Dermis microvascular lymphatic vessel endothelial cell (primary cell): ENCODE data around the gene APOL3. TPM values are rescaled to one million over a fixed set of nuclear protein-coding genes. Genes with fewer than 3 reads are reported as not detected.
"Not testable (repeated sequence)": the region's sequence is repeated elsewhere in the genome, so short reads cannot be mapped to it uniquely, and the experiment has no call there.

Experiments
- DNase-seq, 2 donors: peaks; one replicate each; pipeline versions ENCODE4 v3.0.0 to v3.0.0-alpha.2; 2010; ENCODE audit warnings: low read depth in 2 of 2
- total RNA-seq: library from RNA; depleted of rRNA; stranded (reverse); fragments of >200 nt; gene quantifications from 2 replicates; pipeline ENCODE4 v1.2.1, GENCODE V29; 2014

APOL3 gene
- total RNA-seq, 1 donor from 2014 or later: 118 TPM

GRCh38 chr22:36193577-36193976, 33.0 kb upstream of the APOL3 start:
- DNase-seq: no peak

GRCh38 chr22:36193171-36193570, 32.6 kb upstream of the APOL3 start:
- peak; percentile 26 to 78 for DNase-seq

- peak in 1 of 2 donors; percentile 56 for DNase-seq
Measured at GRCh38 chr22:36192542-36192941, 32.0 kb upstream of the APOL3 start.

GRCh38 chr22:36191106-36191836, 30.7 kb upstream of the APOL3 start:
- DNase-seq: peak; percentile 71 to 90

- DNase-seq: not testable (repeated sequence)
Measured at GRCh38 chr22:36187862-36188261, 27.3 kb upstream of the APOL3 start.

GRCh38 chr22:36185828-36186624, 25.5 kb upstream of the APOL3 start:
- DNase-seq: no peak

GRCh38 chr22:36184433-36185025, 24.0 kb upstream of the APOL3 start:
- DNase-seq: peak in 1 of 2 donors; percentile 64

- no peak for DNase-seq
Measured at GRCh38 chr22:36183446-36183845, 22.9 kb upstream of the APOL3 start.

GRCh38 chr22:36182857-36183256, 22.3 kb upstream of the APOL3 start:
- DNase-seq: no peak

- DNase-seq: no peak
Measured at GRCh38 chr22:36182056-36182455, 21.5 kb upstream of the APOL3 start.

GRCh38 chr22:36180928-36181327, 20.4 kb upstream of the APOL3 start:
- no peak for DNase-seq

- DNase-seq: peak; percentile 58 to 77
Measured at GRCh38 chr22:36180038-36180880, 19.7 kb upstream of the APOL3 start.

GRCh38 chr22:36177160-36177559, 16.6 kb upstream of the APOL3 start:
- DNase-seq: no peak

GRCh38 chr22:36175892-36176291, 15.3 kb upstream of the APOL3 start:
- no peak for DNase-seq

- DNase-seq: no peak
Measured at GRCh38 chr22:36171941-36172340, 11.4 kb upstream of the APOL3 start.

GRCh38 chr22:36166518-36167220, 6.1 kb upstream of the APOL3 start:
- DNase-seq: no peak

GRCh38 chr22:36166086-36166485, 5.5 kb upstream of the APOL3 start:
- DNase-seq: no peak

GRCh38 chr22:36165141-36165540, 4.6 kb upstream of the APOL3 start:
- no peak for DNase-seq

- no peak for DNase-seq
Measured at GRCh38 chr22:36164621-36165020, 4.1 kb upstream of the APOL3 start.

GRCh38 chr22:36163497-36163896, 2.9 kb upstream of the APOL3 start:
- no peak for DNase-seq
